HG02798 (cell line): Measurements from ENCODE around the gene SYMPK.
"Not testable (repeated sequence)": the region's sequence is repeated elsewhere in the genome, so short reads cannot be mapped to it uniquely, and the experiment has no call there.

Experiments used
- ATAC-seq: cut with Tn5 transposase; IDR thresholded peaks from one replicate; pipeline ENCODE4 v1.9.1; 2021; ENCODE audit warnings: mild to moderate bottlenecking; ENCODE audit not compliant: unreplicated experiment, poor library complexity

SYMPK gene

DNA sequence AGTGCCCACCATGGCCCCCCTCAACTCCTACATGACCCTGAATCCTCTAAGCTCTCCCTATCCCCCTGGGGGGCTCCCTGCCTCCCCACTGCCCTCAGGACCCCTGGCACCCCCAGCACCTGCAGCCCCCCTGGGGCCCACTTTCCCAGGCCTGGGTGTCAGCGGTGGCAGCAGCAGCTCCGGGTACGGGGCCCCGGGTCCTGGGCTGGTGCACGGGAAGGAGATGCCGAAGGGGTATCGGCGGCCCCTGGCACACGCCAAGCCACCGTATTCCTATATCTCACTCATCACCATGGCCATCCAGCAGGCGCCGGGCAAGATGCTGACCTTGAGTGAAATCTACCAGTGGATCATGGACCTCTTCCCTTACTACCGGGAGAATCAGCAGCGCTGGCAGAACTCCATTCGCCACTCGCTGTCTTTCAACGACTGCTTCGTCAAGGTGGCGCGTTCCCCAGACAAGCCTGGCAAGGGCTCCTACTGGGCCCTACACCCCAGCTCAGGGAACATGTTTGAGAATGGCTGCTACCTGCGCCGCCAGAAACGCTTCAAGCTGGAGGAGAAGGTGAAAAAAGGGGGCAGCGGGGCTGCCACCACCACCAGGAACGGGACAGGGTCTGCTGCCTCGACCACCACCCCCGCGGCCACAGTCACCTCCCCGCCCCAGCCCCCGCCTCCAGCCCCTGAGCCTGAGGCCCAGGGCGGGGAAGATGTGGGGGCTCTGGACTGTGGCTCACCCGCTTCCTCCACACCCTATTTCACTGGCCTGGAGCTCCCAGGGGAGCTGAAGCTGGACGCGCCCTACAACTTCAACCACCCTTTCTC lies 9.4 kb upstream of the SYMPK start:
- no peak for ATAC-seq

DNA sequence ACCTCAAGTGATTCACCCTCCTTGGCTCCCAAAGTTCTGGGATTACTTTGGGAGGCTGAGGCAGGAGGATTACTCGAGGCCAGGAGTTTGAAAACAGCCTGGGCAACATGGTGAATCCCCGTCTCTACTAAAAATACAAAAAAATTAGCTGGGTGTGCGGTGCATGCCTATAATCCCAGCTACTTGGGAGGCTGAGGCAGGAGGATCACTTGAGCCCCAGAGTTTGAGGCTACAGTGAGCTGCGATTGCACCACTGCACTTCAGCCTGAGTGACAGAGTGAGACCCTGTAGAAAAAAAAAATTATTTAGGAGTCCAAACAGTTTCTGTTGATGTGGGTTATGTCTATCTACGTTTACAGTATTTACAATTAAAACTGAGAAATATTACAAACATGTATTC lies 7.9 kb upstream of the SYMPK start:
- no peak for ATAC-seq

DNA sequence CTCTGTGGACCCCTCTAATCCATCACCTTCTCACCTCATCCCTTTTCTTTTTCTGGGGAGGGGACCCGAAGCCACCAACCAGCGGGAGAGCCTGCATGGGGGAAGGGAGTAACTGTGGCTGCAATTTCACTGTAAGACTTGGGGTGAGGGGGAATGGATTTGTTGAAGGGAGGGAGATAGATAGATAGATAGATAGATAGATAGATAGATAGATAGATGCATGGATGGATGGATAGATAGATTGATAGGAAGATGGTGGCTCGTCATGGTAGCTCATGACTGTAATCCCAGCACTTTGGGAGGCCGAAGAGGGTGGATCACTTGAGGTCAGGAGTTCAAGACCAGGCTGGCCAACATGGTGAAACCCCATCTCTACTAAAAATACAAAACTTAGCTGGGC lies 4.3 kb upstream of the SYMPK start:
- ATAC-seq: not testable (repeated sequence)

DNA sequence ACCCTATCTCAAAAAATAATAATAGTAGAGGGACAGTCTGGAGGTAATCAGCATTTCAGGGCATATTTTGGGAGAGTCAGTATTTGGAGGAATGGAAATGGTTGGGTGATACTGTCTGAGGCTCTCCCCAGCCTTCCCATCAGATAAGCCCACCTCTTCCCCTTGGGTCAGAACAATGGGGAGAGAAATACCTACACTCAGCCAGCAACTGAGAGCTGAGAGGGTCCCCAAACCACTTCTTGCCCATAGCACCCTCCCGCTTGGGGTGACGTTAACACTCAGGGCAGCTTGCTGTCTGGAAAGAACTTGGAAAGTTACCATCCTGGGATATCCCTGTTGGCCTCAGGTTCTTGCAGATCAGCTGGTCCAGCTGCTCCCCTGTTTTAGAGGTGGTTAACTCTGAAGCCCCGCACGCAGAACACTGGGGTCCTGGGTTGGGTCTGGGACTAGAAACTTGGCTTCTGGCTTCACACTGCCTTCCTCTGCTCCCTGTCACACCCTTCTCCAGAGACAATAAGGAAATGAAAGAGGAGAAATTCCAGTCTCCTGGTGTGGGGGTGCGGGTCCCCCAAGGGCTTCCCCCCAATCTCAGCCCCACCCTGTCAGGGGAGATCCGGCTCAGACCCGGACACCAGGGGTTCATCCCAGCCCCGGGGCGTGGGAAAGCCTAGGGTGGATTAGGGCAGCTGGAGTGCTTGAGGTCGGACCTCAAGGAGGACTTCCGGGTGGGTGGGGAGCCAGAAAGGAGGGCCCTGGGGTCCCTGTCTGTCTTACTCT lies 3.6 kb upstream of the SYMPK start:
- no peak for ATAC-seq

DNA sequence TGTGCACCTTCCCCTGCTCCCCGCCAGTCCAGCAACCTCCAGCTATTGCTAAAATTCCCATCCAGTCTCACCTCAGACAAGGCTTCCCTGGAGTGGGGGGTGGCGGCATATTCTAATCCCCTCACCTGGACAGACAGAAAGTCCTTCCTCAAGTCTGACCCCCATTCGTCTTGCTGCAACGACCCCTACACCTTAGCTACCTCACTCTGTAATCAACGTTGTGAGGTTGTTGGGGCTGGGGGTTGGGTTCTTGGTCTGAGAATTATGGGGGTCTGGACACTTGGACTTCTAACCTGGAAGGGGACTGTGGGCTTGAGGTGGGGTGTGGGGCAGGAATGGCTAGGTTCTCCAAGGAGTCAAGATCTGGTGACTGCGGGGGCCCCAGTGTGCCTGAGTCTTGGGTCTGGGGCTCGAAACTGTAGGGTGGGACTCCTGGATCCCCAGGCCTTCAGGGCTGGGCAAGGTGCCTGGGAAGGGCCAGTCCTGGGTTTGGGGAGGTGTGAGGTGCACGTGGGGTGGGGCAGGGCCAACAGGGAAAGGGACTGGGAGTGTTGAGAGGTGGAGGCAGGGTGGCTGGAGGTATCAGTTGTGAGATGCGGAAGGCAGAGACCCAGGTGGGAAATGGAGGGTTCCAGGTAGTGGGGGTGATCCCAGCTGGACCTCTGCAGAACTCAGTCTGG lies 2.5 kb upstream of the SYMPK start:
- ATAC-seq: no peak

DNA sequence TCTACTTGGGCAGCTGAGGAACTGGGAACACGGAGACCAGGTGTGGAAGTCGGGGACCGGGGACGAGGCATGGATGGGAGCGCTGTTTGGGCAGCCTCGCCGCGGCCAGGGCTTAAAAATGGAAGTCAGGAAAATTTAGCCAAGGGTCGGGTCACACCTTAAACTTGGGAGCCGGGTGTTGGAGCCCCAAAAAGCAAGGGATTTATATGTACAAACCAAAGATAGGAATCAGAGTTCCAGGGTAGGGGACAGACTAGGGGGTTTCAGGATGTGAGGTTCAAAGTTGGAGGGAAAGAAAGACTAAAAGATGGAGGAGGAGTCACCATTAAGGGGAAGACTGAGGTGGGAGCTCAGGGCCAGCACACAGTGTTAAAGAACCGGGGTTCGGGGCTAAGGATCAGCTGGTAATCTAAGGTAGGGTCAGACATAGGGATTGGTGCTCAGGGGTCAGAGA lies 1.7 kb upstream of the SYMPK start:
- no peak for ATAC-seq

DNA sequence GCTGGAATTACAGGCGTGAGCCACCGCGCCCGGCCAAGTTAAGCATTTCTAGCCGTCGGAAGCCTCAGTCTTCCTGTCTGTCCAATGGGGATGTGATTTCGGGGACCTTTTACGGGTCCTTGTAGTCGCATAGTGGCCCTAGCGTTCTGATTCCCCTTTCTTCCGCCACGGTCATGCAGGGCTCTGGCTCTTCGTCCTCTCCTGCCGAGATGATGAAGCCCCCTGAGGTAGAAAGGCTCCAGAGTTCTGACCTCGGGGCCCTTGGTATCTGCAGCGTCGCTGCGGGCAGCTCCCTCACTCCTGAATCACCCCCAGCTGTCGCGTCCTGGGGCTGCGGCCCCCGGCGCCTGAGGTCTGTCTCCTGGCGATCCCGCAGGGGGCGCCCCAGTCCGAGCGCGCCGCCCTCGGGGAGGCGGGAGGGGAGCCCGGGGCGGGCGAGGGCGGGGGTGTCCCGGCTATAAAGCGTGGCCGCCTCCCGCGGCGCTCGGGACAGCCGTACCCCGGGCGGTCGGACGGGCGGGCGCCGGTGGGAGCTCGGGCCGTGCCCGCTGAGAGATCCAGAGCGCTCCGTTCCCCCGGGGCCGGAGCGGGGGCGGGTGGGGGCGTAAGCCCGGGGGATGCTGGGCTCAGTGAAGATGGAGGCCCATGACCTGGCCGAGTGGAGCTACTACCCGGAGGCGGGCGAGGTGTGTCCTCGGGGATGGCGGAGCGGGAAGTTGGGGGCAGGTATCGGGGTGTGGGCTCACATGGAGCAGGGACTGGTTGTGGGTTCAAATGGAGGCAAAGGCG lies 1.1 kb upstream of the SYMPK start, which contains the start of gene FOXA3:
Gene FOXA3 (plus strand): TSS at position 487 of the 789 bp plus-strand sequence. CDS start 131 bp downstream, at position 618.
- ATAC-seq: peak; percentile 37

DNA sequence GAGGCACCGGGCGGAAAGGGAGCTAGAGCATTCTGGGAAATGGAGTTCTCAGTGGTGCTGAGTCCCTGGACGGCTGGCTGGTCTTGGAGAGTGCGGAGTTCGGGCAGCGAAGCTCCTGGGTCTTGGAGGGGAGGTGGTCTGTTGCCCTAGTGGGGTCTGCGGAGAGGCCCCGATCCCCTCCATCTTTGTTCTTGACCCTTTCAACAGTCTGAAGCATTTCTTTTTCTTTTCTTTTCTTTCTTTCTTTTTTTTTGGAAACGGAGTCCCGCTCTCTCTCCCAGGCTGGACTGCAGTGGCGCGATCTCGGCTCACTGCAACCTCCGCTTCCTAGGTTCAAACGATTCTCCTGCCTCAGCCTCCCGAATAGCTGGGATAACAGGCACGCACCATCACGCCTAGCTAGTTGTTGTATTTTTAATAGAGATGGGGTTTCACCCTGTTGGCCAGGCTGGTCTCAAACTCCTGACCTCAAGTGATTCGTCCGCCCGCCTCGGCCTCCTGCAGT lies 440 bp upstream of the SYMPK start:
- no peak for ATAC-seq

DNA sequence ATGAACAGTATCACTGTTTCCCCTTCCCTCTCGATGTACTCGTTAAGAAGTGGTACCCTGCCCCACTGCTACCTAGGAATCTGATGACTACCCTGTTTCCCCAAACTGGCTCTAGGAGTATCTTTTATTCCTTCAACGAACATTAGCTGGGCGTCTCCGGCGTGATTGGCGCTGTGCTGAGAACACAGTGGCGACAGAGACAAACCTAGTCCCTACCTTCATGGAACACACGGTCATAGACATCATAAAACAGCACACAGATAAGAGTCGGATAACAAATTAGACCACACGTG lies 730 bp downstream of the SYMPK start:
- ATAC-seq: no peak

DNA sequence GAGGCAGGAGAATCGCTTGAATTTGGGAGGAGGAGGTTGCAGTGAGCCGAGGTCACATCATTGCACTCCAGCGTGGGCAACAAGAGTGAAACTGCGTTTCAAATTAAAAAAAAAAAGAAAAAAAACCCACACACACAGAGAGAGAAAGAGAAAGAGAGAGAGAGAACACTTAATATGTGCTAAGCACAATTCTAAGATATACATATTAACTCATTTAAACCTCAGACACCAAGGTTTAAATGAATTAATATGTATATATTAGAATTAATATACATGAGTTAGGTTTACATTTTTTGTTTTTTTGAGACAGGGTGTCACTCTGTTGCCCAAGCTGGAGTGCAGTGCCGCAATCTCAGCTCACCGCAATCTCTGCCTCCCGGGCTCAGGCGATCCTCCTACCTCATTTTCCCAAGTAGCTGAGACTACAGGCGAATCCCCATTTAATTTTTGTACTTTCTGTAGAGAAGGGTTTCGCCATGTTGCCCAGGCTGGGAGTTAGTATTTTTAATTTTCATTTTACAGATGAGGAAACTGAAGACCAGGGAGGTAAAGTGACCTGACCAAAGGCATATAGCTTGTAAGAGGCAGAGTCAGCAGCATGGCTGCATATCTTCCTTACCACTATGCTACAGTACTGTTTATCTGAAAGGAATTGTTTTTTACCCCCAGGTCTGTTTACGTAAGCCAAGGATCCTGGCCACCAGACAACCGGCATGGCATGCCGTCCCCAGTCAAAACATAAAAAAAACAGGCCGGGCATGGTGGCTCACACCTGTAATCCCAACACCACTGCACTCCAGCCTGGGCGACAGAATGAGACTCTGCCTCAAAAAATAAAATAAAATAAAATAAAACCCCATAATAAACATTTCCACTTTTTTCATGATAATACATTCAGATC lies 2.3 kb downstream of the SYMPK start:
- ATAC-seq: no peak

DNA sequence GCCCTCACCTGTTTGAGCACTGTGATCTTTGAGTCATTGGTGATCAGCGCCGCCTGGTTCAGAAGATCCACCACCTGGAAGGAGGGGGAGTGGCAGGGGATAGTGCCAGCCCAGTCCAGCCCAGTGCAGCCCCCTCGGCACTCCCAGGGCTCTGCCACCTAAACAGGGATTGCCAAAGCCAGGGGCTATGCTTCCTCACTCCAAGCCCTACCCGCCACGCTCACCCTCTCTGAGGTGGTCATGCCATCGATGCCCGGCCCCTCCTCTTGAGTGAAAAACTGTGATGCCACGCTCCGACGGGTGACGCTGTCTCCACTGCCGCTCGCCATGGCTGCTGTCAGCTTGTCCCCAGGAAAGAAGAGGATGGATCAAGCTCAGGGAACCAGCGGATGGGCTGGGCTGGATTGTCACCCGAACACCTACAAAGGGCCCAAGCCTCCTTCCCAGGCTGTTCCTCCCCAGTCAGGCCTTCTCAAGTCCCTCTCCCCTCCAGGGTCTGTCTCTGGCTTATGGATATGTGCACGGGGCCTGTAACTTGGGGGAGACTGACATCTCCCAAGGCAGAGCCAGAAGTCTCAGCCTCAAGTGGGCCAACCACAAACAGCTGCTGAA lies 8.7 kb downstream of the SYMPK start:
- no peak for ATAC-seq

DNA sequence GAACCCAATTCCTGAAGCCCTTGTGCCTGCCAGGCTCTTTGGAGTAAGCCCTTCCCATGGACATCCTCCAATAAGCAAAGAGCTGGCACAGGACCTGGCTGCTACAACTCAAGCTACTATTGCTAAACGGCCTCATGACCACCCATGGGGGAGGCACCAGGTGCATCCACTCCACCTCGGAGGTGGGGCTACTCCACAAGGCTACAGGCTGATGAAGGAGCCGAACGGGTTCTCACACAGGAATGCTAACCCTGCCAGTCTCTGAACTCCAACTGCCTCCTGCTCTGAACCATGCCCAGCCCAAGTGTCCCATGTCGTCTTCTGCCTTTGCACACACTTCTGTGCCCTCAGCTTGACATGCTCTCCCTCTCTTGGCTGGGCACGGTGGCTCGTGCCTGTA lies 10.0 kb downstream of the SYMPK start:
- no peak for ATAC-seq

DNA sequence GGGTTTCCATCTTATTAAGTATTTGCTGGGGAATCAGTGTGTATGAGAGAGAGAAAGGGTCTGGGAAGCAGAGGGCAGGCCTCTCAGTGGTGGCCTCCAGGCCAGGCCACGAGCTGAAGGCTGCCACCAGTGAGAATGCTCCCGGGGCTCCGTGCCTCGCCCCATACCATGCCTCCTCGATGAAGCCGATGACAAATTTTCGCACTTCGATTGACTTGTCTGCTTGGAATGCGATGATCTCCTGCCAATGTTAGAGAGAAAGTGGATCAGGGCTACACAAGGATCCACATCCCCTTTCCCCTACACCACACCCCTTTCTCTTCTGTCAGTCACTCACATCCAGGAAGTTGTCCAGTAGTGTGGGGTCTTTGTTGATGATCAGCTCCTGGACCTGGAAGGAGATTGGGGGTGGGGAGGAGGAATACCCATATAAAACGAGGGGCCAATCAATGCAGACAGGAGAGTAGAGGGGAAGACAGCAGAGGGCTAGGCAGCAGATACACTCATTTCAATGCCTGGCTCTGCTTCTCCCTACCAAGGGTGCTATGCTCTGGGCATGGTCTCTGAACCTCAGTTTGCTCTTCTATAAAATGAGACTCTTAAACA lies 10.7 kb downstream of the SYMPK start:
- no peak for ATAC-seq

DNA sequence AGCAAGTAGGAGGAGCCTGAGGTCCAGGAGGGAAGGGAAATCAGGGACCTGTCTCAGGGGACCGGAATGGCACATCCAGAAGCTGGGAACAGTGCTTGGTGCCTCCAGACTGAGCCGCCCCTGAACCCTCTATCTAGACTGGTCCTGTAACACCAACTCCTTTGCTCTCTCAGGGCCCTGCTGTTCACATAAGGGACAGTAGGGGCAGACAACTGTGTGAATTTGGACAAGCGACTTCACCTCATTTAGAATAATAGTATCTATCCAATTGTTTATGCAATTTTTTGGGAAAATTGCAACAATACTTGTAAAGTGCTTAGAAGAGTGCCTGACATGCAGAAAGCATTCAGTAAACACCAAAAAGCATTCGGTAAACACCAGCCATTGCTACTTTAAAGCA lies 14.0 kb downstream of the SYMPK start:
- no peak for ATAC-seq

DNA sequence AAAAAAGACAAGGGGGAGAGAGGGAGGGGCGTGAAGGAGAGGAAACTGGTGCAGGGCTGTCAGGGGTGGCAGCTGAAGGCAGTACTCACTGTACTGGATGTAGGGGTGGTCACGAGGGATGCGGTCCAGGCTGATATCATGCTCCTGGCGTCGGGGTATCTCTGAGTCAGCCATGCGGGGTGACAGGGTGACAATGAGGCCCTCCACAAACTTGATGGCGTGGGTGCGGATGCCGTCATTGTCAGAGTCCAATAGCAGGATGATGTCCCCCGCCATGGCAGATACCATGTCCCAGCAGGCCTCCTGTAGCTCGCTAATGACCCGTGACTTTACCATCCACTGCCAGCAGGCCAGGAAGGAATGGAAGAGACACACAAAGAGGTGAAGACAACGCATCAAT lies 15.3 kb downstream of the SYMPK start:
- ATAC-seq: no peak

DNA sequence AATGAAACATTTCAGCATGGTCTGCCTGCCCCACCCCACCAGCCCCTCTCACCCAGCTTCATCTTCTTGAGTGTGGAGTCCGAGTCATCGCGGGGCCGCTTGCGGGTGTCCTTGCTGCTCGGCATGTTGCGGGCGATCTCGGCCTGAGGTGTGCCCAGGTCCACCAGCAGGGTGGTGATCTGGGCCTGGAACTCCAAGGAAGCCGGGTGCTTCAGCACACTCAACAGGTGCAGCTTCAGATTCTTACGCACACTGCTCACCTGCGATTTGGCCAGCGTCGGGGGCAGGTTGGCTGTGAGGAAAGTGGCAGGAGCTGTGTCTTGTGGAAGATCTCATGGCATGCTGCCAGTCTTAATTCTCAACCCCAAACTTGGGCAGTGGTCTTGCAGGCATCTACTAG lies 20.7 kb downstream of the SYMPK start:
- ATAC-seq: no peak

DNA sequence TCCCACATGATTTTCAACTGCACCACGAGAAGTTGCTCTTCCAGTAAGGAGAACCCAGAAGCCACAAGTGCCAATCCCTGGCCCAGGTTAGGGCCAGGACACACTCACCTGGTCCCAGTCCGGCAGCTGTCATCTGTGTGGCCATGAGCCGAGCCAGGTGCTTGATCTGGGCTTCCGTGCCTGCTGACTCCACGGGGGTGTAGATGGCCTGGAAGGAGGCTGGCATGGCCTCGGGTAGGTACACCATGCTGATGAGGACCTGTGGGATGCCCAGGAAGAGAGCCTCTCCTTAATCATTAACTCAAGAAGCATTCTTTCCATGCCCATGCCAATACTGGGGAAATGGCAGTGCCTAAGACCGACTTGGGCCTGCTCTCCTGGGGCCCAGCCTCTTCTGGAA lies 28.0 kb downstream of the SYMPK start:
- ATAC-seq: no peak

DNA sequence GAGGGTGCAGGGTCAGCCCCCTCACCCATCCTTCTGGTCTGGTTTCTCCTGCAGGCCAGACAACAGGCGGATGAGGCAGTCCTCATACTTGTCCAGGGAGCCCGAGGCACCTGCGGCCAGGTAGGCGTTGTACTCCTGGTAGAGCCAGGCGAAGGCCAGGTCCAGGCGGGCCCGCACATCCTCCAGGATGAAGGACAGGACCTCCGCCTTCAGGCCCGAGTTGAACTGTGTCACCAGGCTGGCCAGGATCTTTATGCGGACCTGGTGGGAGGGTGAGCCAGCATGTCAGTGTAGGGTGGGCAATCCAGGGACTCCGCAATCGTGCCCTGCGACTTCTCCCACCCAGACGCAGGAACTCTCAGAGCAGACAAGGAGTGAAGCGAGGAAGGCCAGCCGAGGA lies 34.0 kb downstream of the SYMPK start:
- no peak for ATAC-seq
